ENCODE data around the gene FILIP1L.

DNA sequence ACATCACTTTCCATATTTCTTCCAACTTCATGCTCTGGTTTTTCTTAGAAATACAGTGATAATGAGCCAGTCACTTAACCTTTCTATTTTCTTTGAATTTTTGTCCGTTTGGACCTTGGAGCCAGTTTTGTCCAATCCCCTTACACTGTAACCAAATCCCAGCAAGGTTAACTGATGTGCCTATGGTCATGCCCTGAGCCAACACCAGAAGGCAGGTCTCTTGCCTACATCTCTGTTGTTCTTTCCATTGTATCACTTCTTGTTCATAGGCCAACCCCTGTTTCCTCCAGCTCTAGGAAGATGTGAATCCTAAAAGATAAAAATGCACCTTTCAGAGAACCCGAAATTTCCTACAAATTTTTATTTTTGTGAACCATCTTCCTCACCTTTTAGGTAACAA, 174.0 kb downstream of the FILIP1L start:
- TF ChIP-seq, protein P1, sequence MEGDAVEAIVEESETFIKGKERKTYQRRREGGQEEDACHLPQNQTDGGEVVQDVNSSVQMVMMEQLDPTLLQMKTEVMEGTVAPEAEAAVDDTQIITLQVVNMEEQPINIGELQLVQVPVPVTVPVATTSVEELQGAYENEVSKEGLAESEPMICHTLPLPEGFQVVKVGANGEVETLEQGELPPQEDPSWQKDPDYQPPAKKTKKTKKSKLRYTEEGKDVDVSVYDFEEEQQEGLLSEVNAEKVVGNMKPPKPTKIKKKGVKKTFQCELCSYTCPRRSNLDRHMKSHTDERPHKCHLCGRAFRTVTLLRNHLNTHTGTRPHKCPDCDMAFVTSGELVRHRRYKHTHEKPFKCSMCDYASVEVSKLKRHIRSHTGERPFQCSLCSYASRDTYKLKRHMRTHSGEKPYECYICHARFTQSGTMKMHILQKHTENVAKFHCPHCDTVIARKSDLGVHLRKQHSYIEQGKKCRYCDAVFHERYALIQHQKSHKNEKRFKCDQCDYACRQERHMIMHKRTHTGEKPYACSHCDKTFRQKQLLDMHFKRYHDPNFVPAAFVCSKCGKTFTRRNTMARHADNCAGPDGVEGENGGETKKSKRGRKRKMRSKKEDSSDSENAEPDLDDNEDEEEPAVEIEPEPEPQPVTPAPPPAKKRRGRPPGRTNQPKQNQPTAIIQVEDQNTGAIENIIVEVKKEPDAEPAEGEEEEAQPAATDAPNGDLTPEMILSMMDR (conservative IDR thresholded peaks at IDR 0.05; ENCODE audit: low read depth, low read length) = no peak
- TF ChIP-seq EZH2 (IDR thresholded peaks at IDR 0.05; ENCODE audit: borderline replicate concordance, low read depth, low read length, poor library complexity, severe bottlenecking) = no peak
